ENCODE results near the gene PEMT. TPM values are rescaled to one million over a fixed set of nuclear protein-coding genes. Genes with fewer than 3 reads are reported as not detected.

The PEMT gene
- total and polyA plus RNA-seq, 10 donors = 8.9 to 21.3 (median 14.8) TPM

GRCh38 chr17:17547210-17547764 lies 44.2 kb downstream of the PEMT start:
- intact Hi-C loops (cut with DNase I; ENCODE audit: low total_unique reads) = no loop called here
- no peak for DNase-seq
- 87 to 93% (median 91%) methylated on average over 9 of the region's 9 CpGs for WGBS, 5 donors
- H3K36me3 ChIP-seq = peaks cover 0 to 3% (median 0%) of the 10 kb centered on the region in 6 donors
- no peaks in the 10 kb centered on the region for H3K4me1 ChIP-seq
- TF ChIP-seq POLR2A (IDR thresholded peaks at IDR 0.05) = no peak
- TF ChIP-seq POLR2AphosphoS5 (IDR thresholded peaks at IDR 0.05) = no peak
- no peak for TF ChIP-seq CTCF (IDR thresholded peaks at IDR 0.05 in 8 of 11, conservative IDR thresholded peaks at IDR 0.05 in 3 of 11)
- H3K9me3 ChIP-seq = no peaks in the 10 kb centered on the region
- H3K27ac ChIP-seq = no peak overlapping the region
- no peak overlapping the region for H3K4me3 ChIP-seq
- H3K27me3 ChIP-seq (replicated peaks in 1 of 7) = no peaks in the 10 kb centered on the region

- Histone ChIP-seq H3K4me1 (no peaks in the 10 kb centered on the region), H3K9me3 (no peaks in the 10 kb centered on the region), H3K4me3 (no peak overlapping the region), H3K36me3 (peaks cover 0 to 3% (median 0%) of the 10 kb centered on the region in 6 donors), H3K27ac (no peak overlapping the region), H3K27me3 (replicated peaks in 1 of 7) (no peaks in the 10 kb centered on the region)
- TF ChIP-seq POLR2A (IDR thresholded peaks at IDR 0.05) (no peak), POLR2AphosphoS5 (IDR thresholded peaks at IDR 0.05) (no peak), CTCF (IDR thresholded peaks at IDR 0.05 in 8 of 11, conservative IDR thresholded peaks at IDR 0.05 in 3 of 11) (no peak)
- intact Hi-C loops (cut with DNase I; ENCODE audit: low total_unique reads) = no loop called here
- 91 to 96% (median 92%) methylated on average over 16 of the region's 16 CpGs for WGBS, 5 donors
- no peak for DNase-seq
Measured at GRCh38 chr17:17546399-17547185, 44.9 kb downstream of the PEMT start.

- Histone ChIP-seq H3K4me3 (no peak overlapping the region), H3K27me3 (replicated peaks in 1 of 7) (no peaks in the 10 kb centered on the region), H3K4me1 (no peaks in the 10 kb centered on the region), H3K36me3 (peaks cover 0 to 3% (median 0%) of the 10 kb centered on the region in 6 donors), H3K9me3 (no peaks in the 10 kb centered on the region), H3K27ac (no peak overlapping the region)
- WGBS, 5 donors = 93 to 99% (median 95%) methylated on average over 5 to 7 of the region's 7 CpGs
- DNase-seq = no peak
- intact Hi-C loops (cut with DNase I; ENCODE audit: low total_unique reads) = no loop called here
- TF ChIP-seq POLR2A (IDR thresholded peaks at IDR 0.05) (no peak), POLR2AphosphoS5 (IDR thresholded peaks at IDR 0.05) (no peak), CTCF (IDR thresholded peaks at IDR 0.05 in 8 of 11, conservative IDR thresholded peaks at IDR 0.05 in 3 of 11) (no peak)
Measured at GRCh38 chr17:17545984-17546383, 45.5 kb downstream of the PEMT start.

- Histone ChIP-seq H3K36me3 (peaks cover 0 to 3% (median 0%) of the 10 kb centered on the region in 6 donors), H3K9me3 (no peaks in the 10 kb centered on the region), H3K27me3 (replicated peaks in 1 of 7) (no peaks in the 10 kb centered on the region), H3K4me1 (no peaks in the 10 kb centered on the region), H3K4me3 (no peak overlapping the region), H3K27ac (no peak overlapping the region)
- TF ChIP-seq POLR2AphosphoS5 (IDR thresholded peaks at IDR 0.05) (no peak), POLR2A (IDR thresholded peaks at IDR 0.05) (no peak), CTCF (IDR thresholded peaks at IDR 0.05 in 8 of 11, conservative IDR thresholded peaks at IDR 0.05 in 3 of 11) (no peak)
- DNase-seq = no peak
- 90 to 96% (median 93%) methylated on average over 12 to 20 of the region's 20 CpGs for WGBS, 5 donors
- intact Hi-C loops (cut with DNase I; ENCODE audit: low total_unique reads) = no loop called here
Measured at GRCh38 chr17:17545031-17545820, 46.3 kb downstream of the PEMT start.
